ENCODE data around the gene VIPR2.
A peak's percentile ranks its signal among the peaks of the same experiment; 100 is the strongest.
"Not testable (repeated sequence)": the region's sequence is repeated elsewhere in the genome, so short reads cannot be mapped to it uniquely, and the experiment has no call there.

Gene VIPR2

DNA sequence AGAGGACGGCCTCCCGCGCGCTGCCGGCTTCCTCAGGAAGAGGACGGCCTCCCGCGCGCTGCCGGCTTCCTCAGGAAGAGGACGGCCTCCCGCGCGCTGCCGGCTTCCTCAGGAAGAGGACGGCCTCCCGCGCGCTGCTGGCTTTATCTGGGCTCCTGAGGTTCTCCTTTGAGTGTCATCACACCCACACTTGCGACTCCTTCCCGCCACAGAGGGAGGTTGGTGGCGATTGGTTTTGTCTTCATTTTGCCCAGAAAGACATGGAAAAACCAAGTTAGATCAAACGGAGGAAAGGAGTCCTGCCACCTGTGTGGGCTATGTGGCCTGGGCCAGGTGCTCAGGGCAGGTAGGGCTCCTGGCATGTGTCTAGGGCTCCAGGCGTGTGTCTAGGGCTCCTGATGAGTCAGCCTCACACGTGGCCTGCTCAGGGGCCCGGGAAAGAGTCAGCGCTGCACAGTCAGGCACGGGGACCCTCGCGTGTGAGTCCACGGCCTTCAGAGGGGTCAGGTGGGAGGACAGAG lies 138.0 kb downstream of the VIPR2 start:
- Mint-ChIP-seq H3K27me3 (no peaks in the 10 kb centered on the region), H3K4me1 (peaks cover 20% of the 10 kb centered on the region), H3K27ac (no peak overlapping the region), H3K36me3 (ENCODE audit: low read depth) (no peaks in the 10 kb centered on the region), H3K4me3 (no peak overlapping the region), H3K9me3 (no peaks in the 10 kb centered on the region)
- no peak for DNase-seq
- no peak for ATAC-seq

DNA sequence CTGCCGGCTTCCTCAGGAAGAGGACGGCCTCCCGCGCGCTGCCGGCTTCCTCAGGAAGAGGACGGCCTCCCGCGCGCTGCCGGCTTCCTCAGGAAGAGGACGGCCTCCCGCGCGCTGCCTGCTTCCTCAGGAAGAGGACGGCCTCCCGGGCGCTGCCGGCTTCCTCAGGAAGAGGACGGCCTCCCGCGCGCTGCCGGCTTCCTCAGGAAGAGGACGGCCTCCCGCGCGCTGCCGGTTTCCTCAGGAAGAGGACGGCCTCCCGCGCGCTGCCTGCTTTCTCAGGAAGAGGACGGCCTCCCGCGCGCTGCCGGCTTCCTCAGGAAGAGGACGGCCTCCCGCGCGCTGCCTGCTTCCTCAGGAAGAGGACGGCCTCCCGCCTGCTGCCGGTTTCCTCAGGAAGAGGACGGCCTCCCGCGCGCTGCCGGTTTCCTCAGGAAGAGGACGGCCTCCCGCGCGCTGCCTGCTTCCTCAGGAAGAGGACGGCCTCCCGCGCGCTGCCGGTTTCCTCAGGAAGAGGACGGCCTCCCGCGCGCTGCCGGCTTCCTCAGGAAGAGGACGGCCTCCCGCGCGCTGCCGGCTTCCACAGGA lies 138.6 kb downstream of the VIPR2 start:
- H3K27me3 Mint-ChIP-seq; H3K27ac Mint-ChIP-seq; ATAC-seq; DNase-seq; H3K4me3 Mint-ChIP-seq; H3K36me3 Mint-ChIP-seq (ENCODE audit: low read depth); H3K9me3 Mint-ChIP-seq: not testable (repeated sequence)
- H3K4me1 Mint-ChIP-seq: peaks cover 20% of the 10 kb centered on the region

DNA sequence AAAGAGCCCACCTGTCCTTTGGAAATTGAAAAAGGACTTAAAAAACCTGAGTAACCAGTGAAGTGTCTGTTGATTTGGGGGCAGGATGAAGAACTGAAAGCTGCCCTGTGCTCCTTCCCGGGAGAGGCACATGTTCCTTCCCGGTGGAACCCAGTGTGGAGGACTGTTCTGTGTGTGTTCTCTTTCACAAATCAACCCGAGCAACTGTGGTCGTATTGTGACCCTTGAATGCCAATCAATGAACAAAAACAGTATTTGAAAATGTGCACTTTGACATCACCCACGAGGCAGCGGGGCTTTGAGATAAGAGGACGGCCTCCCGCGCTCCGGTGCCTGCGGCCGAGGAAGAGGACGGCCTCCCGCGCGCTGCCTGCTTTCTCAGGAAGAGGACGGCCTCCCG lies 139.0 kb downstream of the VIPR2 start:
- no peaks in the 10 kb centered on the region for H3K9me3 Mint-ChIP-seq
- no peaks in the 10 kb centered on the region for H3K27me3 Mint-ChIP-seq
- no peaks in the 10 kb centered on the region for H3K36me3 Mint-ChIP-seq (ENCODE audit: low read depth)
- ATAC-seq (no peak), DNase-seq (no peak)
- no peak overlapping the region for H3K27ac Mint-ChIP-seq
- H3K4me3 Mint-ChIP-seq: no peak overlapping the region
- peaks cover 20% of the 10 kb centered on the region for H3K4me1 Mint-ChIP-seq

DNA sequence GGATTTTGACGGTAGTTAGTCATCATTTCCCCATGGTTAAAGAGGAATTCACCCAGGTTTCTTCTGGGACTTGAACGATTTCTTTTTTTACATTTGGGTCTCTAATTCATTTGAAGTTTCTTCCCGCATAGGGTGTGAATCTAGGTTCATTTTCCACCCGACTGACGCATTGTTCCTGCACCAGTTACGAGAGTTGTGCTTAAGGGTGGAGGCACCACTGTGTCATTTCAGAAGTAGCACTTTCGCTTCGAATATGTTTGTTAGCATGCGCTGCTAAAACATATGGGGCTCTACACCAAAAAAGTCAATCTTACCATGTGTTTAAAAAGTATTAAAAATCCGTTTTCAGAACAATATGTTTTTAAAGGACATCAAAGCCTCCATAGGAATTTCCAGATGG lies 140.3 kb downstream of the VIPR2 start:
- H3K27ac Mint-ChIP-seq: peak overlapping the region; percentile 37
- no peak for DNase-seq
- H3K9me3 Mint-ChIP-seq: no peaks in the 10 kb centered on the region
- peaks cover 20% of the 10 kb centered on the region for H3K4me1 Mint-ChIP-seq
- no peaks in the 10 kb centered on the region for H3K36me3 Mint-ChIP-seq (ENCODE audit: low read depth)
- no peak overlapping the region for H3K4me3 Mint-ChIP-seq
- ATAC-seq: peak; percentile 87
- peaks cover 5% of the 10 kb centered on the region for H3K27me3 Mint-ChIP-seq

DNA sequence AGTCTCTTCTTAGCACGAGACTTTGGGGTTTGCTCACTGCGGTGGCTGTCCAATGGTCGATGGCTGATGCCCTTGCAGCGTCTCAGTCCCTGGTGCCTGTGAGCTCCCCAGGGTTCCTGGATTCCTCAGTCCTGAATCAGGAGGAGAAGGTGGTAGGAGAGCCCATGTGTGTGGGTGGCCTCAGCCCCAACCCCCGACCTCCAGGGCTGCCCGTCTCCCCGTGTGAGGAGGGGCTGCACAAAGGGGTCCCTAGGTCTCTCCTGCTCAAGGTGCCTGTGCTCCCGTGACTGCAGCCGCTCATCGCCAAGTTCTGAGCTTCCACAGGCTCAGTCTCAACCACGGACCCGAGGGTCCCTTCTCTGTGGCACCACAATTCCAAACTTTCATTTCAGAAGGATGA lies 142.9 kb downstream of the VIPR2 start:
- DNase-seq (no peak), ATAC-seq (no peak)
- H3K27me3 Mint-ChIP-seq: peaks cover 13% of the 10 kb centered on the region
- no peaks in the 10 kb centered on the region for H3K9me3 Mint-ChIP-seq
- no peak overlapping the region for H3K27ac Mint-ChIP-seq
- peaks cover 20% of the 10 kb centered on the region for H3K4me1 Mint-ChIP-seq
- no peaks in the 10 kb centered on the region for H3K36me3 Mint-ChIP-seq (ENCODE audit: low read depth)
- no peak overlapping the region for H3K4me3 Mint-ChIP-seq

DNA sequence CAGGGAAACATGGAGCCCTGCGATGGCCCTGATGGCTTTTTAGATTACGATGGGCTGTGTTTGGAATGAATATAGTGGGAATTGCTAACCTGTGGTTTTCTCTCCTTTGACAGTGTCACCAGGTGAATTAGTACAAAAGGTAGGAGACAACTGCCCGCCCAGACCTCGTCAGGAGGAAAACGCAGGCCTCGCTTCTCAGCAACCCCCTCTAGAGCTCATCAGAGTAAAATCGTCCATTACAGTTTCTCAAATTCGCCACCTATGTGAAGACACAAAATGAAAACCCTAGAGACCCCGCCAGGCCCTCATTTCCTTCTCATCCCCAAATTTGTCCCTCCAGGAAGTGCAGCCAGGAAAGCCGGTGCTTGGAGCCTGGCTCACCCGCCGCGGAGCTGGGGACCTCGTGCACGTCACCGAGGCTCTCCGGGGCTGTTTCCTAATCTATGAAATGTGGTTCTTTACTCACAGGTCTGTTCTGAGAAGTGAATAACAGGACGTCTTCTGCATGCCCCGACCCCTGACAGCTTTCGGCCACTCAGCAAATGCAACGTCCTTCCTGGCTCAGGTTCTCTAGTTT lies 143.7 kb downstream of the VIPR2 start:
- Mint-ChIP-seq H3K27ac (no peak overlapping the region), H3K4me3 (no peak overlapping the region), H3K9me3 (no peaks in the 10 kb centered on the region), H3K4me1 (peaks cover 20% of the 10 kb centered on the region), H3K27me3 (peaks cover 13% of the 10 kb centered on the region), H3K36me3 (ENCODE audit: low read depth) (no peaks in the 10 kb centered on the region)
- ATAC-seq (no peak), DNase-seq (no peak)

DNA sequence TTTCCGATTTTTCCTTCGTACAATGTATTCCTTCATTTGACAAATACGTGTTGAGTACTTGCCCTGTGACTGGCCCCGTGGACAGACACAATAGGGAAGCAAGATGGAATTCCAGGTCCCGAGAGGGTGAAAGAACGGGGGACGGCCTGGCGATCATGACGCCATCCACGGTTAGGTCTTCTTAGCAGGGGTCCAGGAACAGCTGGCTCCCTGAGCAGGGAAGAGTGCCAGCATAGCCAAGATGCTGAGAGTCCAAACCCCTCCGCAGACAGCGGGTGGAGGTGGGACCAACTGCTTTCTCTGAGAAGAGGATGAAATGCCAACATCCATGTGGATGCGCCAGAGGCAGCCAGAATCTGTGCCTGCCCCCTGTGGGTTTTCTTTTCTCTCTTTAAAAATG lies 144.6 kb downstream of the VIPR2 start:
- Mint-ChIP-seq H3K36me3 (ENCODE audit: low read depth) (no peaks in the 10 kb centered on the region), H3K4me1 (peaks cover 17% of the 10 kb centered on the region), H3K4me3 (no peak overlapping the region), H3K27me3 (peaks cover 13% of the 10 kb centered on the region), H3K27ac (no peak overlapping the region), H3K9me3 (no peaks in the 10 kb centered on the region)
- ATAC-seq (no peak), DNase-seq (no peak)

DNA sequence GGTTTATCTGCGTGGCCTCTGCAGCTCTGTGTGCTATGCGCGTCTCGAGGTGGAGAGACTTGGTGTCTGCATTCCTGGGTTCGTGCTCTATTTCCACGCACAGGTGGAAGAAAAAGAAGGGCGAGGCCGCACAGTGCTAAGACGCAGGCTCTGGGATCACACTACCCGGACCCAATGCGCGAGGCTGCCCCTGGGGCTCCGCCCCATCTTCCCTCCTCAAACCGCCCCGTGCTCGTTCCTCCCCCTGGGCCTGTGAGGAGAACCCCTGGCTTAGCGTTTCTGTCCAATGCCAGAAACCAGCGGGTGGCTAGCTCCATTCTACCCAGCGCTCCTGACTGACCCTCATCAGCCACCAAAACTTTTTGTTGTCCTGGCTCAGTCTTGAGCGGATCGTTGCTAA lies 145.2 kb downstream of the VIPR2 start:
- ATAC-seq (no peak), DNase-seq (no peak)
- no peak overlapping the region for H3K27ac Mint-ChIP-seq
- peaks cover 4% of the 10 kb centered on the region for H3K9me3 Mint-ChIP-seq
- peaks cover 18% of the 10 kb centered on the region for H3K27me3 Mint-ChIP-seq
- peaks cover 13% of the 10 kb centered on the region for H3K4me1 Mint-ChIP-seq
- H3K4me3 Mint-ChIP-seq: no peak overlapping the region
- H3K36me3 Mint-ChIP-seq (ENCODE audit: low read depth): no peaks in the 10 kb centered on the region

DNA sequence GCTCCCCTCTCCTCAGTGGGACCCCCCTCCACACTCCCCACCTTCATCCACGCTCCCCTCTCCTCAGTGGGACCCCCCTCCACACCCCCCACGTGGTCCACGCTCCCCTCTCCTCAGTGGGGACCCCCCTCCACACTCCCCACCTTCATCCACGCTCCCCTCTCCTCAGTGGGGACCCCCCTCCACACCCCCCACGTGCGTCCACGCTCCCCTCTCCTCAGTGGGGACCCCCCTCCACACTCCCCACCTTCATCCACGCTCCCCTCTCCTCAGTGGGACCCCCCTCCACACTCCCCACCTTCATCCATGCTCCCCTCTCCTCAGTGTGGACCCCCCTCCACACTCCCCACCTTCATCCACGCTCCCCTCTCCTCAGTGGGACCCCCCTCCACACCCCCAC lies 146.4 kb downstream of the VIPR2 start:
- DNase-seq; H3K36me3 Mint-ChIP-seq (ENCODE audit: low read depth); H3K4me1 Mint-ChIP-seq; H3K9me3 Mint-ChIP-seq; H3K27ac Mint-ChIP-seq; H3K4me3 Mint-ChIP-seq; ATAC-seq: not testable (repeated sequence)
- H3K27me3 Mint-ChIP-seq: peaks cover 26% of the 10 kb centered on the region

DNA sequence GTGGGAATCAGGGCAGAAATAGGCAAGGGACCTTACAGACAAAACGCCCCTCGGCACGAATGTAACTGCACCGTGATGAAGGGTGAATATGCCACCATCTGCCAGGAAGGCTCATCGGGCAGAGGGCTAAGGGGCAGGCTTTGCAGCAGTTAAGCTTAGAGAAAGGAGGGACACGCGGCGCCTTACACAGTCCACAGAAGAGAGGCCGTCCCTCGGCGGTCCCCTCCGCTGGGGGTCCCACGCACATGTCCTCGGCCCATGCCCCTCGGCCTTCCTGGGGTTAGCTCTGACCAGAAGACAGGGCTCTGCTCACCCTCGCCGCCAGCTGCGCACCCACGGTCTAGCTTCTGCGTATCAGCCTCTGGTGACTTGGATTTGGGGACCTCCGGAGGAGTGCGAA lies 147.2 kb downstream of the VIPR2 start:
- Mint-ChIP-seq H3K4me1 (peaks cover 4% of the 10 kb centered on the region), H3K27me3 (peaks cover 33% of the 10 kb centered on the region), H3K4me3 (no peak overlapping the region), H3K36me3 (ENCODE audit: low read depth) (no peaks in the 10 kb centered on the region), H3K27ac (no peak overlapping the region), H3K9me3 (peaks cover 8% of the 10 kb centered on the region)
- DNase-seq (no peak), ATAC-seq (no peak)

DNA sequence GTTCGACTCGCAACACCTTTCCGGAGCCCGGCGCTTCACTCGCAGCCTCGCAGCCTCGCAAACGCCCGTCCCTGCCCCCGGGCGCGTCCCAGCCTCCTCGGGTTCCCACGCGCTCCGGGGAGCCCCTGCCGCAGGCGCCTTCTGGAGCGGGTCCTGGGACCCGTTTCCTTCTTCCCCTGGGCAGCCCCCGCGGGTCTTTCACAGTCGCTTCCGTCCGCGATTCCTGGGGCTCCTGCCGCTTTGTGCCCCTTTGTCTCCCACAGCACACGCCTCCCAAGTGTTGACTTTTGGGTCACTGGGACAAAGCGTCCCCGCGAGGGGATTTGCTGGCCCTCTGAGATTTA lies 147.6 kb downstream of the VIPR2 start:
- ATAC-seq: no peak
- no peaks in the 10 kb centered on the region for H3K36me3 Mint-ChIP-seq (ENCODE audit: low read depth)
- peaks cover 5% of the 10 kb centered on the region for H3K4me1 Mint-ChIP-seq
- DNase-seq: no peak
- no peak overlapping the region for H3K27ac Mint-ChIP-seq
- peaks cover 37% of the 10 kb centered on the region for H3K27me3 Mint-ChIP-seq
- H3K4me3 Mint-ChIP-seq: no peak overlapping the region
- peaks cover 8% of the 10 kb centered on the region for H3K9me3 Mint-ChIP-seq

DNA sequence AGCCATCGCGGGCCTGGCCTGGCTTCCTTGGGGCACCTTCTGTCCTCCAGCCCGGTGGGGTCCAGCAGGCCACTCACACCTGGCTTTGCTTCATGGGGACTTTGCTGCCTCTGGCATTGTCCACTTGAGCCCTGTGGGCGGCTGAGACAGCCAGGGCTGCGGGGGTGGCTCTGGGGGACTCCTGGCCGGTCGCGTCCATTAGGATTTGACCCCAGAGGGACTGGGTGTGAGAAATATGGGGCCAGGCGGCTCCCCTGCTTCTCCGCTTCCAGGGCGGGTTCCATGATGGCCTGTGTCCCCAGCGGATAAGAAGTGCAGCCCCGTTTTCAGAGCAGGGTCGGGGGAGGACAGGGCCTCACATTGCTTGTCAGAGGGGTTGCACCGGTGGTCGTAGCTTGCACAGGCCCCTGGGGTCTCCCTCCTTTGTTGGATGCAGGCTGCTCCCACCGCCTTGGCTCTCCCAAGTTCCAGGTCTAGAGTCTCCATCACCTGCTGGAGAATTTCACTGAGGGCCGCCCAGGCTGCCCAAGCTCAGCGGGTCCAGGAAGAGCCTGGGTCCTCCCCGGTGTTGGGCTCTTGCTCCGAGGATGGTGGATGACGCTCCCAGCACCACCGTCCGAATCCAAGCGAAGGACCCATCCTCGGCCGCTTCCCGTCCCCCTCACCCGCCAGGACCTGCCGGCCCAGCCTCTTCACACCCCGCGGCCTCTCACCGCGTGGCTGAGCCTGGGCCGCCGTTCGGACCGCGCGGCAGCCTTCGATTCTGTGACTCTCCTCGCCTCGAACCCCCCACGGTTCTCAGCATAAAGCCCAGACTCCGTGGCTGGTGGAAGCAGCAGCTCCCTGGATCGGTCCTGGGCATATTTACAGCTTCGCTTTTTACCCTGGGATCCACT lies 148.2 kb downstream of the VIPR2 start:
- H3K4me3 Mint-ChIP-seq: no peak overlapping the region
- H3K9me3 Mint-ChIP-seq: peaks cover 8% of the 10 kb centered on the region
- peaks cover 43% of the 10 kb centered on the region for H3K27me3 Mint-ChIP-seq
- H3K4me1 Mint-ChIP-seq: peaks cover 9% of the 10 kb centered on the region
- no peaks in the 10 kb centered on the region for H3K36me3 Mint-ChIP-seq (ENCODE audit: low read depth)
- no peak for ATAC-seq
- DNase-seq: no peak
- no peak overlapping the region for H3K27ac Mint-ChIP-seq

DNA sequence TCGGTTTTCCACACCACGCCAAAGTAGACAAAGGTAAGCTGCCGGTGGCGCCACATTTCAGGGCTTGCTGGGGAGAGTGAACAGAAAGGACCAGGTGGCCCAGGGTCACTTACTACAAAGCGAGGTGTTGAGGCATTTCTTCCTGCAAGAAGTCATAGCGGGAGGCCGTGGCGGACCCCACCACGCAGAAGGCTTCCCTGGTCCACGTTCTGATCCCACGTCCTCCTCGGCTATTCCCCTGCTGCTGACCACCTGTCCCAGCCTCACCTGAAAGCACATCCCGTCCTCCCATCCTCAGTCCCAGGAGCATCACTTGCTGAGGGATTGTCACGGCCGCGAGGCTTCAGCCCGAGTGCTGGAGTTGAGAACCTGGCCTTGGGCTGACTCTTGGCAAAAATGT lies 149.2 kb downstream of the VIPR2 start:
- peaks cover 8% of the 10 kb centered on the region for H3K9me3 Mint-ChIP-seq

DNA sequence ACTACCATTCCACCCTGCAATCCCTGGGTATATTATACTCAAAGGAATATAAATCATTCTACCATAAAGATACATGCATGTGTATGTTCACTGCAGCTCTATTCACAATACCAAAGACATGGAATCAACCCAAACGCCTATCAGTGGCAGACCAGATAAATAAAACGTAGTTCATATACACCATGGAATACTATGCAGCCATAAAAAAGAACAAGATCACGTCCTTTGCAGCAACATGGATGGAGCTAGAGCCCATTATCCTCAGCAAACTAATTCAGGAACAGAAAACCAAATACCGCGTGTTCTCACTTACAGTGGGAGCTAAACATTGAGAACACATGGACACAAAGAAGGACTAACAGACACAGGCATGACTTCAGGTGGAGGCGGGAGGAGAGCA lies 150.0 kb downstream of the VIPR2 start:
- H3K4me1 Mint-ChIP-seq: peaks cover 9% of the 10 kb centered on the region
- peaks cover 8% of the 10 kb centered on the region for H3K9me3 Mint-ChIP-seq
- ATAC-seq: no peak
- no peak overlapping the region for H3K4me3 Mint-ChIP-seq
- H3K27ac Mint-ChIP-seq: no peak overlapping the region
- H3K36me3 Mint-ChIP-seq (ENCODE audit: low read depth): no peaks in the 10 kb centered on the region
- no peak for DNase-seq
- H3K27me3 Mint-ChIP-seq: peaks cover 54% of the 10 kb centered on the region

More for the DNA sequence above, 149.2 kb downstream of the VIPR2 start:
- Mint-ChIP-seq H3K27me3 (peaks cover 50% of the 10 kb centered on the region), H3K36me3 (ENCODE audit: low read depth) (no peaks in the 10 kb centered on the region), H3K4me3 (no peak overlapping the region), H3K27ac (no peak overlapping the region), H3K4me1 (peaks cover 9% of the 10 kb centered on the region)
- DNase-seq (no peak), ATAC-seq (no peak)

DNA sequence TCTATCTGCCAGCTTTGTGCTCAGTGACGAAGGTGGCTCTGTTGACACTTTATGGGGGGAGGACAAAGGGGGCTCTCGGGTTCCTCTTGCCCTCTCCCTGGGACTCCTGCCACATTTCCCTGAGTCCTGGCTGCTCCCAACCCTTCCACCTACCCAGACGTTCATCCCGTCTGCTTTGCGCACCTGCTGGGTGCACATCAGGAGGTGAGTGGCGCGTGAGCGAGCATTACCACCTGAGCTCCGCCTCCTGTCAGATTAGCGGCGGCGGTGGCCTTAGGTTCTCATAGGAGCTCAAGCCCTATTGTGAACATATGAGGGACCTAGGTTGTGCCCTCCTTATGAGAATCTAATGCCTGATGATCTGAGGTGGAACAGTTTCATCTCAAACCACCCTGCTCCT lies 151.1 kb downstream of the VIPR2 start:
- Mint-ChIP-seq H3K36me3 (ENCODE audit: low read depth) (no peaks in the 10 kb centered on the region), H3K27ac (no peak overlapping the region), H3K4me1 (peaks cover 9% of the 10 kb centered on the region), H3K4me3 (no peak overlapping the region), H3K9me3 (peaks cover 8% of the 10 kb centered on the region), H3K27me3 (peaks cover 48% of the 10 kb centered on the region)
- ATAC-seq (no peak), DNase-seq (no peak)
